Body of pancreas (tissue), 4 donors: ENCODE data around the gene FAM43A.

ENCODE experiments used
- POLR2A ChIP-seq, 3 donors: fragments of 450-650 bp; IDR thresholded peaks; one replicate each; pipeline ENCODE4 v1.6.1; 2016; ENCODE audit warnings: antibody characterized with exemption in 3 of 3, mild to moderate bottlenecking in 2 of 3
- TF ChIP-seq, protein P1 (sequence below), 7 experiments: fragments of 450-650 bp in 4 of 7; fragments of 200-600 bp in 3 of 7; sonication (generic) in 3 of 7; IDR thresholded peaks; one replicate each; pipeline ENCODE4 v1.5.1; 2016 to 2019; ENCODE audit warnings: antibody characterized with exemption in 7 of 7

DNA sequence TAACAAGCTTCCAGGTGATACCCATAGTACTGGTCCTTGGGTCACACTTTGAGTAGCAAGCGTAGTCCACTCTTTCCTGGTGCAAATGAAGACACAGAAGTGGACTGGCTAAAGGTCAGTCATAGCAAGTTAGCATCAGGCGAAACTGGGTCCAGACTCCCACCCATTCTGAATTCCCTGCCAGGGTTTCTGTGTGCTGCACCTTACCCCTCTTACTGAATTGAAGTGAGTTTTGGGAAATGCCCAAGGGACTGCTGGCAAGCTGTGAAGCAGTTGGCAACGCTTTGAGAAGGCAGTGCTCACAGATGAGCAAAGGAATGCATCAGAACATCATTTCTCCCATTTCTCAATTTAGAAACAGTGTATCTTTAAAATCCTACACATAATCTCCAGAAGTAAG lies 11.9 kb upstream of the FAM43A start:
- TF ChIP-seq, protein P1, sequence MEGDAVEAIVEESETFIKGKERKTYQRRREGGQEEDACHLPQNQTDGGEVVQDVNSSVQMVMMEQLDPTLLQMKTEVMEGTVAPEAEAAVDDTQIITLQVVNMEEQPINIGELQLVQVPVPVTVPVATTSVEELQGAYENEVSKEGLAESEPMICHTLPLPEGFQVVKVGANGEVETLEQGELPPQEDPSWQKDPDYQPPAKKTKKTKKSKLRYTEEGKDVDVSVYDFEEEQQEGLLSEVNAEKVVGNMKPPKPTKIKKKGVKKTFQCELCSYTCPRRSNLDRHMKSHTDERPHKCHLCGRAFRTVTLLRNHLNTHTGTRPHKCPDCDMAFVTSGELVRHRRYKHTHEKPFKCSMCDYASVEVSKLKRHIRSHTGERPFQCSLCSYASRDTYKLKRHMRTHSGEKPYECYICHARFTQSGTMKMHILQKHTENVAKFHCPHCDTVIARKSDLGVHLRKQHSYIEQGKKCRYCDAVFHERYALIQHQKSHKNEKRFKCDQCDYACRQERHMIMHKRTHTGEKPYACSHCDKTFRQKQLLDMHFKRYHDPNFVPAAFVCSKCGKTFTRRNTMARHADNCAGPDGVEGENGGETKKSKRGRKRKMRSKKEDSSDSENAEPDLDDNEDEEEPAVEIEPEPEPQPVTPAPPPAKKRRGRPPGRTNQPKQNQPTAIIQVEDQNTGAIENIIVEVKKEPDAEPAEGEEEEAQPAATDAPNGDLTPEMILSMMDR (IDR thresholded peaks at IDR 0.05), result no peak
- no peak for TF ChIP-seq POLR2A (IDR thresholded peaks at IDR 0.05)
